NCI-H146 treated with DMSO at 0.1 percent for 48 hours (cell line): ENCODE data around the gene CCL25.
"Not testable (repeated sequence)": the region's sequence is repeated elsewhere in the genome, so short reads cannot be mapped to it uniquely, and the experiment has no call there.

ENCODE experiments used
- DNase-seq: peaks from one replicate; lab custom pipeline; 2025; ENCODE audit not compliant: unreplicated experiment; lab: John Stamatoyannopoulos, UW

The CCL25 gene

GRCh38 chr19:8085598-8086408 is 33.2 kb downstream of the CCL25 start:
- peak; percentile 7 for DNase-seq

DNA sequence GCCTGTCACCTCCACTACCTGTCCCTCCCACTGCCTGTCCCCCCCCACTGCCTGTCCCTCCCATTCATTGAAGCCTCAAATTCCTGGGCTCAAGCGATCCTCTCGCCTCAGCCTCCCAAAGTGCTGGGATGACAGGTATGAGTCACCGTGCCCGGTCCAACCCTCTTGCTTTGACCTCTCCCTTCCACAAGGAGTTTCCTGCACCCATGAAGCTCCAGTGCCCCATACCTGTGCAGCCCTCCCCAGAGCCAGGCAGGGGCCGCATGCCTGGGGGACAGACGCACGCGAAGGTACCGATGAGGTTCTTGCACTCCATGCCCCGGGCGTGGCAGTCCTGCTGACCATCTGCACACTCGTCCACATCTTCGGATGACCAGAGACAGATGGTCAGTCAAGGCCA is 34.3 kb downstream of the CCL25 start:
- DNase-seq = no peak

- no peak for DNase-seq
Measured at GRCh38 chr19:8087876-8088275, 35.3 kb downstream of the CCL25 start.

- no peak for DNase-seq
Measured at GRCh38 chr19:8088752-8089663, 36.4 kb downstream of the CCL25 start.

- DNase-seq = no peak
Measured at GRCh38 chr19:8089664-8090601, 37.4 kb downstream of the CCL25 start.

DNA sequence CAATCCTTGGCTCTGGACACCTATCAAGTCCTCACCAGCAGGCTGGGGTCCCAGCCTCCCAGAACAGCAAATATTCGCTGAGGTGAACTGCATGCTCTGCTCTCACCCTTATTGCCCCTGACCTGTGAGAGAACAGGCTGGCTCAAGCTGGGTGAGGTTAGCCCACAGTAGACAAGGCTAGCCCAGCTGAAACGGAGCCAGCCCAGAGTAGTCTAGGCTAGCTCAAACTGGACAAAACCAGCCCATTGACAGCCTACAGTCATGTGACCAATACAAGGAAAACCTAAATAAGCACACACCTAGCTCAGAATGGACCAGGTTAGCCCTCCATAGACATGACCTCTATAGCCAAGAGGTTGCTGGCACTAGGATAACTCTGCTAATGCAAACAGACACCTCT is 38.4 kb downstream of the CCL25 start:
- no peak for DNase-seq

DNA sequence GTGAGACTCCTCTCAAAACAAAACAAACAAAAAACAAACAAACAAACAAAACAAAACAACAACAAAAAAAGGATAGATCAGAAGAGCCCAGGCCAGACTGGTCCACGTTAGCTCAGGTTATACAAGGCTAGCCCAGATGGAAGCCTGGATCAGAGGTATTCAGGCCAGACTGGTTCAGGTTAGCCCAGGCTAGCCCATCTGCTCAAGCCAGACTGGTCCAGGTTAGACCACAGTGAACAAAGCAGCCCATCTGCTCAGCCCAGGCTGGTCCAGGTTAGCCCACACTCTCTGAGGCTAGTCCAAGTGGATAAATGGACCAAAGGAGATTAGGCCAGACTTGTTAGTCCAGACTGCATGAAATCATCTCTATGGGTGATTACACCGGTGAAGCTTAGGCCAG is 41.2 kb downstream of the CCL25 start:
- no peak for DNase-seq

GRCh38 chr19:8094336-8094735 is 41.8 kb downstream of the CCL25 start:
- DNase-seq = no peak

DNA sequence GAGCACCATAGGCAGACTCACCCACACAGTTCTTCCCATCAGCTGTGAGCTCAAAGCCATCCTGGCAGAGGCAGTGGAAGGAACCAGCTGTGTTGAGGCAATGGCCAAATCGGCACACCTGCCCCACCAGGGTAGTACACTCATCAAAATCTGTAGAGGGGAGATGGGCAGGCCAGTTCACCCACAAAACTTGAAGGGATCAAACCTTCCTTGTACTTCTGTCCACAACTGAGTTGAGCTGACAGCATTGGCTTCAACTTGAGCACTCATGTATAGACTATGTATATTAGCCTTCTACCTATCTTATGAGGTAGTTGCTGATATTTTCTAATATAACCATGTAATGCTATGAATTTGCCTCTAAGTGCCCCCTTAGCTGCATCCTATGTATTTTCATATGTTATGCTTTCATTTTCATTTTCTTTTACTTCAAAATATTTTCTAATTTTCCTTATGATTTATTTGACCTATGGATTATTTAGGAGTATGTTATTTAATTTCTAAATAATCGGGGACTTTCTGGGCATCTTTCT is 42.9 kb downstream of the CCL25 start:
- DNase-seq = no peak

GRCh38 chr19:8096071-8096470 is 43.5 kb downstream of the CCL25 start:
- DNase-seq = no peak

- DNase-seq = no peak
Measured at GRCh38 chr19:8097198-8097597, 44.6 kb downstream of the CCL25 start.

DNA sequence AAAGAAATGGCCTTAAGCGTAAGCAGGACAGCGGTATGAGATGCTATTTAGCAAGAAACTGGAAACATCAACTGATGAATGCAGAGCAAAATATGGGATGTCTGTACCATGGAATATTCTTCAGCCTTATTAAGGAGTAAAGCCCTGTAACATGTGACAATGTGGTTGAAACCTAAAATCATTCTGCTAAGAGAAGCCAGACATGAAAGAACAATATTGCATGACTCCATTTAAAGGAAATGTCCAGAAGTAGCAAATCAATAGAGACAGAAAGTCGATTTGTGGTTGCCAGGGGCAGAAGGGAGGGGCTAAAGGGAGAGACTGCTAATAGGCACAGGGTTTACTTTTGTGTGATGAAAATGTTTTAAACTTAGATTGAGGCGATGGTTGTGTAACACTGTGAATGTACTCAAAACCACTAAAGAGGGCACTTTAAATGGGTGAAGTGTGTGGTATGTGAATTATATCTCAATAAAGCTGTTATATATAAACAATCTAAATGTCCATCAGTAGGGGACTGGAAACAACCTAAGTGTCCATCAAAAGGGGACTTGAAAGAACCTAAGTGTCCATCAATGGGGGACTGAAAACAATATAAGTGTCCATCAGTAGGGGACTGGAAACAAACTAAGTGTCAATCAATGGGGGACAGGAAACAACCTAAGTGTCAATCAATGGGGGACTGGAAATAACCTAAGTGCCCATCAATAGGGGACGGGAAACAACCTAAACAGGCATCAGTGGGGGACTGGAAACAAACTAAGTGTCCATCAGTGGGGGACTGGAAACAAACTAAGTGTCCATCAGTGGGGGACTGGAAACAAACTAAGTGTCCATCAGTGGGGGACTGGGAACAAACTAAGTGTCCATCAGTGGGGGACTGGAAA is 45.4 kb downstream of the CCL25 start:
- no peak for DNase-seq

DNA sequence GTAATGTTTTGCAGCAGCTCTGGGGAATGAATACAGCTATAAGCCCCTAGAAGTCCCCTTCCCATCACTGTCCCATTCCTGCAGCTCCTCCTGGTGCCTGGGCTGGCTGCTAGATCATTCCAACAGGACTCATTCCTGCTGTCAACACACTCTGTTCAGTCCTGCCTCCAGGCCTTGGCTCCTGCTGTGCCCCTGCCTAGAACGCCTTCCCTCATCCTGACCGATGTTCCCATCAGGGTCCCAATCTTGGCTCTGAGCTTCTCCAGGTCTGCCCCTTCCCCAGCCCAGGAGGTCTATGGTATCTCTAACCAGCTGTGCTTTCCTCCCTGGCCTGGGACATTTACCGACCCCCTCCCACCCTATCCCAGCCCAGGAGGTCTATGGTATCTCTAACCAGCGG is 48.8 kb downstream of the CCL25 start:
- no peak for DNase-seq

DNA sequence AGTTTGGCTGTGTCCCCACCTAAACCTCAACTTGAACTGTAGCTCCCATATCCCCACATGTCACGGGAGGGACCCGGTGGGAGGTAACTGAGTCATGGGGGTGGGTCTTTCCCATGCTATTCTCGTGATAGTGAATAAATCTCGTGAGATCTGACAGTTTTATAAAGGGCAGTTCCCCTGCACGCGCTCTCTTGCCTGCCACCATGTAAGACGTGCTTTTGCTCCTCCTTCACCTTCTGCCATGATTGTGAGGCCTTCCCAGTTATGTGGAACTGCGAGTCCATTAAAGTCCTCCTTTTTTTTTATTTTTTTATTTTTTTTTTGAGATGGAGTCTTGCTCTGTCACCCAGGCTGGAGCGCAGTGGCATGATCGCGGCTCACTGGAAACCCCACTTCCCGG is 49.4 kb downstream of the CCL25 start:
- not testable (repeated sequence) for DNase-seq

DNA sequence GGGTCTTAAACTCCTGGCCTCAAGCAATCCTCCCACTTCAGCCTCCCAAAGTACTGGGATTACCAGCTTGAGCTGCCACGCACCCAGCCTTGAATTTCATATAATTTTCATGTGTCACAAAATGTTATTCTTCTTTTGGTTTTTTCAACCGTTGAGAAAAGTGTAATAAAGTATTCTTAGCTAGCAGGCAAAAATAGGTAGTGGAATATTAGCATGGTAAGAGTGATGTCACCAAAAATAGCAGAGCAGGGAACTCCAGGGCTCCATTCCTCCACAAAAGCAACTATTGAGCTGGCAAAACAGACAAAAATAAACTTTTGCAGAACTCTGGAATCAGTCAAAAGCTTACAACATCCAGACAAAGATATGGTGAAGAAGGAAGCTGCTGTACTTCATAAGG is 52.9 kb downstream of the CCL25 start:
- no peak for DNase-seq

DNA sequence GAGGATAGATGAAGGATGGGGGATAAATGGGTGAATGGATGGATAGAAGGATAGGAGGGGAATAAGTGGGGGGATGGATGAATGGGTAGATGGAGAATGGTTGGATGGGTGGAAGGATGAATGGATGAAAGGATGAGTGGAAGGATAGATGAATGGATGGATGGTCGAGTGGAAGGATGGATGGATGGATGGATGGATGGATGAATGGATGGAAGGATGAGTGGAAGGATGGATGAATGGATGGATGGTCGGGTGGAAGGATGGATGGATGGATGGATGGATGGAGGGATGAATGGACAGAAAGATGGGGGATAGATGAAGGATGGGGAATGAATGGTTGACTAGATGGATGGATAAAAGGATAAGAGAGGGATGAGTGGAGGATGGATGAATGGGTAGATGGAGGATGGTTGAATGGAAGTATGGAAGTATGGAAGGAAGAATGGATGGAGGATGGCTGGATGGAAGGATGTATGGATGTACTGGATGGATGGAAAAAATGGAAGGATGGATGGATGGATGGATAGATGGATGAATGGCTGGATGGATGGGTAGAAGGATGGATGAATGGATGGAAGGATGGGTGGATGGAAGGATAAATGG is 54.8 kb downstream of the CCL25 start:
- no peak for DNase-seq

DNA sequence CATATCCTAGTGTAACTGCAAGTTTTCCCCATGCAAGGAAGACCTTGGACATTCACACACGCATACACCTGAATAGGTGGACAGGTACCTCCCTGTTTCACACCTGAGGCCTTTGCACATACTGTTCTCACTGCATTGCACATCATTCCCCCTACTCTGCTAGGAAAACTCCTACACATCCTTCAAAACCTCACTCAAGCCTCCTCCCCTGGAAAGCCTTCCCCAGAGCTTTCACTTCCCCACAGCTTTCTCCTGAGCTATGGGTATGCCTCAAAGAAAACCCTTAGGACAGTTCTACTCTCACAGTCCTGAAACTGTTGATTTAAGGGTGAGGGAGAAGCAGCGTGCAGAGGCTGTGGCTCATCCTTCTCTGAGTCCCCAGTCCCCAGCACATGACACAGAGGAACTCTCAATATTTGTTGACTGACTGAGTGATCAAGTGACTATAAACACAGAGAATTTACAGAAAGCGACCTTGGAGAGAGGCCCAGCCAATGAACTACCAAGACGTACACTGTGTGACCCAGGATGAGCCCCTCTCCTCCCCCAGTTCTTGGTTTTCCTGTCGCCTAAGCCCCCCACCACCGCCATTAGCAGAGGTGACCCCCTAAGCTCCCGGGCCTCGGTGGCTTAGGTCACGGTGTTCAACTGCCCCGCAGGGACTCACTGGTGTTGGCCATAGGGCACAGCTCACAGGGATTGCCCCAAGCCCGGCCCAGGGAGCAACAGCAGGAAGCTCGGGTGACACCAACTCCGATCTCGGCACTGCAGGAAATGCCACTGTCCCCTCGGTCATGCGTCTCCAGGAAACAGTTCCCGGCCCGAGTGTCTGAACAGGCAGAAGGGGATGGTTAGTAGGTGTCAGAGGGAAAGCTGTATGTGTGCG is 56.2 kb downstream of the CCL25 start:
- no peak for DNase-seq

DNA sequence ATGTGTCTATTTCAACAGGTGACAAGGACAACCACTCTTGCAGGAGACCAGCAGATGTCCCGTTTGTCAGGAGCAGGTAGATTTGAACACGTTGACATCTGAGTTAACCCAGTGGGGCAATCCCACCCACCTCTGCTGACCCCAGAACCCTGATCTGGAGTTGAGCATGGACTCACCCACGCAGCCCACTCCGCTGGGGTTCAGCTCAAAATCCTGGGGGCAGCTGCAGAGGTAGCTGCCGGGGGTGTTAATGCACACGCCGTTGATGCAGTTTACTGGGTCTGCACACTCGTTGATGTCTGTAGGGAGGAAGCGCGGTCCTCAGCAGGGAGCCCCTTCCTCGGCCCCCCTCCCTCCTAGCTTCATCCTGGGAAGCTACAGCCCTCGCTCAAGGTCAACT is 56.9 kb downstream of the CCL25 start:
- no peak for DNase-seq
